Measurements from ENCODE around the gene LUC7L2. TPM values are rescaled to one million over a fixed set of nuclear protein-coding genes. Genes with fewer than 3 reads are reported as not detected.

Gene LUC7L2
- total and polyA plus RNA-seq, 5 experiments from 2014 or later: 51.6 to 147 (median 80.6) TPM

DNA sequence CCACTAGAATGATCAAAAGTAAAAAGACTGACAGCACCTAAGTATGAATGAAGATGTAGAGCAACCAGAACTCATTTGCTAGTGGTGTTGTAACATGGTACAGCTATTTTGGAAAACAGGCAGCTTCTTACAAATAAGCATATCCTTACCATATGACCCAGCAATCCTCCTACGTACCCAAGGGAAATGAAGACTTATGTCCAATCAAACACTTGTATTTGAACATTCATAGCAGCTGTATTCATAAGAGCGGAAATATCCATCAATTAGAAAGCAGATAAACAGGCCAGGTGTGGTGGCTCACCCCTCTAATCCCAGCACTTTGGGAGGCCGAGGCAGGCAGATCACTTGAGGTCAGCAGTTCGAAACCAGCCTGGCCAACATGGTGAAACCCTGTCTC lies 70.7 kb downstream of the LUC7L2 start:
- Mint-ChIP-seq H3K27ac (peak overlapping the region in 3 of 10 donors; percentile 37 to 65 (median 40)), H3K27me3 (no peaks in the 10 kb centered on the region)
- ATAC-seq: no peak

DNA sequence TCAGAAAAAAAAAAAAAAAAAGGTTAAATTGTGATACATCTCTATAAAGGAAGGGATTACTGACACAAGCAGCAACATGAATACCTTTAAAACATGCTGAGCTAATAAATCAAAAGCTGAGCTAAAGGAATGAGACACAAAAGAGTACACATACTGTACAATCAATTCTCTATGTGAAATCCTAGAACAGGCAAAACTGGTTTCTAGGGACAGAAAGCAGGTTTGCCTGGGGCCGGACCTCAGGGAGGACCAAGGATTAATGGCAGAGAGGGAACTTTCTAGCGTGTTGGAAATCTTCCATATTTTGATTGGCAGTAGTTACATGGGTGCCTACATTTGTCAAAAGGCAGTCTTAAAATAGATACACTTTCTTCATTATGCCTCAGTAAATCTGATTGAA lies 71.3 kb downstream of the LUC7L2 start:
- Mint-ChIP-seq H3K4me1 (peaks cover 10 to 12% (median 12%) of the 10 kb centered on the region in 4 donors), H3K4me3 (no peak overlapping the region), H3K27ac (no peak overlapping the region), H3K9me3 (no peaks in the 10 kb centered on the region), H3K36me3 (peaks cover 0 to 20% (median 4%) of the 10 kb centered on the region in 3 donors), H3K27me3 (no peaks in the 10 kb centered on the region)
- ATAC-seq (no peak), DNase-seq (no peak)
- POLR2A ChIA-PET: interaction anchor here (0.7 kb wide), 3 partner anchors 9 to 1432 kb away, joined by 3 read pairs; no protein-coding TSS in a partner anchor

More for the DNA sequence above, 70.7 kb downstream of the LUC7L2 start:
- peaks cover 8 to 12% (median 10%) of the 10 kb centered on the region in 4 donors for H3K4me1 Mint-ChIP-seq
- H3K9me3 Mint-ChIP-seq: no peaks in the 10 kb centered on the region
- DNase-seq: no peak
- H3K4me3 Mint-ChIP-seq: no peak overlapping the region
- peaks cover 0 to 20% (median 4%) of the 10 kb centered on the region in 3 donors for H3K36me3 Mint-ChIP-seq
- POLR2A ChIA-PET: interaction anchor here (0.7 kb wide), 2 partner anchors 8 to 71 kb away, joined by 3 read pairs; no protein-coding TSS in a partner anchor

DNA sequence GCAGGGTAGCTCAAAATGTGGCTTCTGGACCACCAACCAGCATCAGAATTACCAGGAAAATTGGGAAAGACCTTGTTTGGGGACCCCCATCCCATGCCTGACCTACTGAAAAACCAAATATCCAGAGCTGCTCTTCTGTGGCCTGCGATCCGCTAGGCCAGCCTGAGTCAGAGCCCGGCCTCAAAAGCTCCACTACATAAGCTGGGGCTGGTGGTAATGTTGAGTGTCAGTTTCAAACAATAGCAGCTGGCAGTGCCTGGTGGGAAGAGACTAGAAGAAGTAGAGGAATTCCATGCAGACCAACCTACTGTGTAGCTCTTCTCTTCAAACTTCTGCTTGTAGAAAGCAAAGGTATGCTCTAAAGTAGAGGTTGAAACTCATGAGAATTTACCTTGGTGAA lies 71.8 kb downstream of the LUC7L2 start:
- POLR2A ChIA-PET: interaction anchor here (0.7 kb wide), 1 partner anchor 1432 kb away, joined by 3 read pairs; no protein-coding TSS in a partner anchor
- H3K27me3 Mint-ChIP-seq: no peaks in the 10 kb centered on the region
- H3K4me1 Mint-ChIP-seq: peaks cover 10 to 12% (median 12%) of the 10 kb centered on the region in 4 donors
- H3K36me3 Mint-ChIP-seq: peaks cover 0 to 20% (median 4%) of the 10 kb centered on the region in 3 donors
- DNase-seq (no peak), ATAC-seq (no peak)
- no peak overlapping the region for H3K27ac Mint-ChIP-seq
- H3K9me3 Mint-ChIP-seq: no peaks in the 10 kb centered on the region
- no peak overlapping the region for H3K4me3 Mint-ChIP-seq

- Mint-ChIP-seq H3K4me1 (peaks cover 5 to 12% (median 9%) of the 10 kb centered on the region in 4 donors), H3K9me3 (no peaks in the 10 kb centered on the region), H3K27ac (no peak overlapping the region), H3K27me3 (no peaks in the 10 kb centered on the region), H3K4me3 (no peak overlapping the region), H3K36me3 (peaks cover 0 to 8% (median 5%) of the 10 kb centered on the region in 3 donors)
- no peak for DNase-seq
- ATAC-seq: no peak
- POLR2A ChIA-PET: no interaction called here
Observed at GRCh38 chr7:139436806-139437205, 77.1 kb downstream of the LUC7L2 start.

DNA sequence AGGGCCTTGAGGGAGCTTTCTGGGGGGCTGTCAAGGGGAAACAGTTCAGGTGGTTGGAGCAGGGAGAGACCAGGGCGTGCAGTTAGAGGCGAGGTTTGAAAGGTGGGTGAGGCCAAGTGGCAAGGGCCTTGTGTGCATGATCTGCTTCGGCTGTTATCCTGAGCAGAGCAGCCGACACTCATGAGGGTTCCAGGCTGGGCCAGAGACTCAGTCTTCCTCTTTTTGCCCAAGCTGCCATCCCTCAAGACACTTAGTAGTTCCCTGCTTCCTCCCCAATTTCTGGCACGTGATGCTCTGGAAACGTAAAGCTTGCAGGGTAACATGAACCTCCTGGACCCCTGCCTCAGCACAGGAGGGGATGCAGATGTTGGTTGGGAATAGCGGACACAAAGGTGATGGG lies 79.7 kb downstream of the LUC7L2 start:
- Mint-ChIP-seq H3K27me3 (no peaks in the 10 kb centered on the region), H3K27ac (peak overlapping the region in 1 of 10 donors; percentile 67), H3K36me3 (peaks cover 0 to 8% (median 5%) of the 10 kb centered on the region in 3 donors), H3K4me1 (peaks cover 3 to 8% (median 5%) of the 10 kb centered on the region in 4 donors), H3K4me3 (no peak overlapping the region), H3K9me3 (no peaks in the 10 kb centered on the region)
- no peak for ATAC-seq
- DNase-seq: no peak
- POLR2A ChIA-PET: no interaction called here

DNA sequence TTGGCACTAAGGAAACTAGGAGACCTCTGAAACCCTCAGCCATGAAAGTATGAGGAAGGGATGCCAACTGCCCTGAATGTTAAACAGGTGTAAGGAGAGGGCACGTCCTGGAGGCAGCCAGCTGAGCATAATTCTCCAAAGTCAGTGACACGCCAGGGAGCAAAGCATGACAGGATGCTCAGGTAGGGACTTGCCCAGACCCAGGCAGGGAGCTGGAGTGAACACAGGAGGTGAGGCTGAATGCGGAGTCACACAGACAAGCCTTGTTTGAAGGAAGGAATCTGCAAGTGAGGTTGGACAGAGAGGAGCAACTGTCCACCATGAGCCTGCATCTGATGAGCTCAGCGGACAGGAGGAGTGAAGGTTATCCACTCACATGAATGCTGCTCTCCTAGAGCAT lies 82.3 kb downstream of the LUC7L2 start:
- ATAC-seq: no peak
- Mint-ChIP-seq H3K9me3 (no peaks in the 10 kb centered on the region), H3K27ac (no peak overlapping the region), H3K36me3 (peaks cover 0 to 4% (median 2%) of the 10 kb centered on the region in 3 donors), H3K4me1 (no peaks in the 10 kb centered on the region), H3K27me3 (no peaks in the 10 kb centered on the region), H3K4me3 (no peak overlapping the region)
- POLR2A ChIA-PET: no interaction called here
- DNase-seq: no peak

GRCh38 chr7:139446051-139446890 lies 86.6 kb downstream of the LUC7L2 start:
- H3K4me1 Mint-ChIP-seq: no peaks in the 10 kb centered on the region
- DNase-seq (no peak), ATAC-seq (no peak)
- no peaks in the 10 kb centered on the region for H3K27me3 Mint-ChIP-seq
- POLR2A ChIA-PET: no interaction called here
- no peaks in the 10 kb centered on the region for H3K9me3 Mint-ChIP-seq
- no peak overlapping the region for H3K27ac Mint-ChIP-seq
- no peaks in the 10 kb centered on the region for H3K36me3 Mint-ChIP-seq
- H3K4me3 Mint-ChIP-seq: no peak overlapping the region

DNA sequence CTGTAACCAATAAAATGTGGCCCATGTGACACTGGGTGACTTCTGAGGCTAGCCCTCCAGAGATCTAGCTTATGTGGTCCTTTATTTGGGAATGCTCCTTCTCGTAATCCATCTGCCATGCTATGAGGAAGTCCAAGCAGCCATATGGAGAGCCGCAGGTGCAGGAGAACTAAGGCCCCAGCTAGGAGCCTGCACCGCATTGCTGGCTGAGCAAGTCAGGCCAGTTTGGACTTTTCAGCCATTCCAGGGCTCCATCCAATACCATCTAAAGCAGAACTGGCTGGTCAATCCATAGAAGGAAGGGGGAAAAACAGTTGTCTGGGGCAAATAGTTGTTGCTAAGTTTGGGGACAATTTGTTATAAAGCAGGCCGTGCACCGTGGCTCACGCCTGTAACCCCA lies 91.2 kb downstream of the LUC7L2 start:
- POLR2A ChIA-PET: no interaction called here

GRCh38 chr7:139451638-139452037 lies 91.9 kb downstream of the LUC7L2 start:
- H3K4me1 Mint-ChIP-seq: no peaks in the 10 kb centered on the region
- DNase-seq: no peak
- no peaks in the 10 kb centered on the region for H3K36me3 Mint-ChIP-seq
- peak overlapping the region in 1 of 10 donors; percentile 18 for H3K27ac Mint-ChIP-seq
- POLR2A ChIA-PET: no interaction called here
- H3K4me3 Mint-ChIP-seq: no peak overlapping the region
- ATAC-seq: no peak
- H3K9me3 Mint-ChIP-seq: no peaks in the 10 kb centered on the region
- H3K27me3 Mint-ChIP-seq: no peaks in the 10 kb centered on the region

More for the DNA sequence above, 91.2 kb downstream of the LUC7L2 start:
- no peaks in the 10 kb centered on the region for H3K27me3 Mint-ChIP-seq
- DNase-seq (no peak), ATAC-seq (no peak)
- H3K4me3 Mint-ChIP-seq: no peak overlapping the region
- H3K27ac Mint-ChIP-seq: no peak overlapping the region
- H3K9me3 Mint-ChIP-seq: no peaks in the 10 kb centered on the region
- H3K4me1 Mint-ChIP-seq: no peaks in the 10 kb centered on the region
- no peaks in the 10 kb centered on the region for H3K36me3 Mint-ChIP-seq

GRCh38 chr7:139452958-139453672 lies 93.4 kb downstream of the LUC7L2 start:
- DNase-seq: no peak
- Mint-ChIP-seq H3K27ac (no peak overlapping the region), H3K9me3 (no peaks in the 10 kb centered on the region), H3K36me3 (no peaks in the 10 kb centered on the region), H3K27me3 (no peaks in the 10 kb centered on the region), H3K4me3 (no peak overlapping the region), H3K4me1 (no peaks in the 10 kb centered on the region)
- POLR2A ChIA-PET: no interaction called here
- no peak for ATAC-seq

DNA sequence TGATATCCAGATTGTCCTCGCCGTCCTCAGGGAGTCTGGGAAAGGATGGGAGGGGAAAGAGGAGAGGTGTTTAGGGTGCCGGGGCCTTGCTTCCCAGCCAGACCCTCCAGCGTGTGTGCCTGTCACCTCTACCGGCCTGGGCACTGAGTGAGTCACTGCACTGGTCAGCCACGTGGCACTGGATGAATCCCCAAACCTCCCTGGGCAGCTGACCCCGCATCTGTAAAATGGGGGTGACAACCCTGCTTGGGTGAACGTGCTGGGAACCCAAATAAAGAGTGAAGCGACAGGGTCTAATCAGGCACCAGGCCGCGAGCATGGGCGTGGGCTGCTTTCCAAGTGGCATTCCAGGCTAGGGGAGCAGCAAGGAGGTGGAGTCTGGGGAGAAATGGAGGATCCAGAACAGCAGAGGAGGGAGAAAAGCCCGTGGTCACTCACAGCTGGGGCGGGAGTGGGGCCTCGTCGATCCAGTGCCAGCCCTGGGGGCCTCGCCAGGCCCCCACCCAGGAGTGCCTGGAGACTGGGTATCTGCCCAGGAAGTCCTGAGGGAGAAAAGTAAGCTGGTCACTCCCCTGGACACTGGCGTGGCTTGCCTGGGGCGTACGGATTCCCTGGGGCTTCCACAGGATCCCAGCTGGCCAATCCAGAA lies 94.1 kb downstream of the LUC7L2 start:
- DNase-seq (no peak), ATAC-seq (no peak)
- no peaks in the 10 kb centered on the region for H3K4me1 Mint-ChIP-seq
- H3K27ac Mint-ChIP-seq: no peak overlapping the region
- no peak overlapping the region for H3K4me3 Mint-ChIP-seq
- no peaks in the 10 kb centered on the region for H3K27me3 Mint-ChIP-seq
- no peaks in the 10 kb centered on the region for H3K9me3 Mint-ChIP-seq
- POLR2A ChIA-PET: no interaction called here
- H3K36me3 Mint-ChIP-seq: no peaks in the 10 kb centered on the region

DNA sequence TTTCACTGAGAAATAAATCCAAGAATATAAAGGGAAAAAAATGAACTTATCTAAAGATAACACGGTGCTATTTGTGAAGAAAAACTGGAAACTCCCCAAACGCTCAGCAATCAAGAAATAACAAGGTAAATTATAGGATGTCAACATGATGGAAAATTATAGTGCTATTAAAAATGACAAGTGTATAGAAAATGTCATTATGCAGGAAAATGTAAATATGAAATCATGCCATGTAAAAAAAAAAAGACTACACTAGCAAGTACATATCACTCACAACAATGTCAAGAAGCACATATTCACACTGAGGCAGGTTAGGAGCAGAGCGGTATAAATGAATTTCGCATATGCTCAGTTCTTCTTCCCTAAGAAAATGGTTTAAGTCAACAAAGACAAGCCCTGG lies 96.1 kb downstream of the LUC7L2 start:
- ATAC-seq: no peak
- Mint-ChIP-seq H3K36me3 (no peaks in the 10 kb centered on the region), H3K27ac (no peak overlapping the region), H3K9me3 (no peaks in the 10 kb centered on the region), H3K4me3 (no peak overlapping the region), H3K27me3 (no peaks in the 10 kb centered on the region), H3K4me1 (no peaks in the 10 kb centered on the region)
- no peak for DNase-seq
- POLR2A ChIA-PET: no interaction called here

DNA sequence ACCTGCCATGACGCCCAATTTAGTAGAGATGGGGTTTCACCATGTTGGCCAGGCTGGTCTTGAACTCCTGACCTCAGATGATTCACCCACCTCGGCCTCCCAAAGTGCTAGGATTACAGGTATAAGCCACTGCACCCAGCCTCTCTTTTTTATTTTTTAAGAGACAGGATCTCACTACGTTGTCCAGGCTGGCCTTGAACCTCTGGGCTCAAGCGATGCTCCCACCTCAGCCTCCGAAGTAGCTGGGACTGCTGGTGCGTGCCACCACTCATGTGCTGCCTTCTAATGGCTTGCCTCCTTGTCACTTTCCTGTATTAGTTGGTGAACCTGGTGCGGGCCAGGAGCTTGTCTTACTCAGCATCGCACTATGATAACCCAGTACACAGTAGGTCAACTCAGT lies 96.8 kb downstream of the LUC7L2 start:
- H3K36me3 Mint-ChIP-seq: no peaks in the 10 kb centered on the region
- DNase-seq (no peak), ATAC-seq (no peak)
- H3K4me3 Mint-ChIP-seq: no peak overlapping the region
- POLR2A ChIA-PET: interaction anchor here (0.6 kb wide), 1 partner anchor 1160 kb away, joined by 3 read pairs; no protein-coding TSS in a partner anchor
- H3K27me3 Mint-ChIP-seq: no peaks in the 10 kb centered on the region
- no peak overlapping the region for H3K27ac Mint-ChIP-seq
- H3K4me1 Mint-ChIP-seq: no peaks in the 10 kb centered on the region
- no peaks in the 10 kb centered on the region for H3K9me3 Mint-ChIP-seq
